ENCODE results near the gene KDM4B. TPM values are rescaled to one million over a fixed set of nuclear protein-coding genes. Genes with fewer than 3 reads are reported as not detected.

The KDM4B gene
- total and polyA plus RNA-seq, 2 donors (not counting 1 experiment from before 2014, with no cell fraction given): 75.5 to 205 TPM

GRCh38 chr19:4971816-4972495, 3.0 kb downstream of the KDM4B start:
- Histone ChIP-seq H3K27ac (ENCODE audit: low read length in 2 of 2) (no peak overlapping the region), H3K4me3 (ENCODE audit: control extremely low read depth in 1 of 5, extremely low read depth in 1 of 5, insufficient read depth in 1 of 5, low read depth in 2 of 5, low read length in 4 of 5) (no peak overlapping the region), H4K20me1 (ENCODE audit: control insufficient read depth, insufficient read depth, low read length, poor library complexity, severe bottlenecking) (peaks cover 63% of the 10 kb centered on the region), H3K9me3 (ENCODE audit: control extremely low read depth in 1 of 3, control insufficient read depth in 2 of 3, insufficient read depth in 1 of 3, low read length in 2 of 3) (no peaks in the 10 kb centered on the region), H3K9ac (ENCODE audit: low read length) (no peak overlapping the region), H3K4me2 (replicated peaks; ENCODE audit: low read depth, low read length, poor library complexity, severe bottlenecking) (peak overlapping the region; percentile 84), H3K79me2 (ENCODE audit: control insufficient read depth, insufficient read depth, low read length) (peaks cover 74% of the 10 kb centered on the region), H2AFZ (ENCODE audit: insufficient read depth, low read depth, low read length, poor library complexity, severe bottlenecking) (no peak overlapping the region), H3K36me3 (replicated peaks in 1 of 2; ENCODE audit: control extremely low read depth in 1 of 2, control insufficient read depth in 1 of 2, extremely low read depth in 1 of 2, insufficient read depth in 2 of 2, low read length in 1 of 2) (peaks cover 0 to 3% of the 10 kb centered on the region in 2 experiments), H3K4me1 (ENCODE audit: control insufficient read depth in 2 of 2, insufficient read depth in 2 of 2, low read length in 2 of 2) (peaks cover 35 to 43% of the 10 kb centered on the region in 2 donors), H3K27me3 (replicated peaks in 1 of 4; ENCODE audit: control extremely low read depth in 1 of 4, control insufficient read depth in 3 of 4, insufficient read depth in 4 of 4, low read length in 3 of 4) (no peaks in the 10 kb centered on the region)
- TF ChIP-seq CTCF (IDR thresholded peaks at IDR 0.05) (no peak), EZH2 (IDR thresholded peaks at IDR 0.05; ENCODE audit: borderline replicate concordance, insufficient read depth, low read depth, low read length, poor library complexity, severe bottlenecking) (no peak)
- CTCF ChIA-PET: interaction anchor here (1.0 to 1.7 kb wide), 2 partner anchors 61 to 99 kb away, joined by 3 to 4 read pairs; no protein-coding TSS in a partner anchor
- no peak for DNase-seq
- Mint-ChIP-seq H3K4me1 (peaks cover 45% of the 10 kb centered on the region), H3K4me3 (peak overlapping the region; percentile 86), H3K27me3 (no peaks in the 10 kb centered on the region), H3K27ac (no peak overlapping the region), H3K9me3 (ENCODE audit: insufficient read depth) (no peaks in the 10 kb centered on the region)
- POLR2A ChIA-PET: no interaction called here
- ATAC-seq (ENCODE audit: low read depth): no peak
- 98% methylated on average over 19 of the region's 19 CpGs for WGBS (ENCODE audit: insufficient coverage)
- intact Hi-C loops (cut with micrococcal nuclease): loop anchor here (10.0 kb wide), 1 partner anchor 1003 kb away; the partner anchor contains the start of gene RANBP3

All from B cell (primary cell).